Subcutaneous abdominal adipose tissue (tissue), 5 donors: ENCODE data around the gene APCDD1L.
A peak's percentile ranks its signal among the peaks of the same experiment; 100 is the strongest.
"Not testable (repeated sequence)": the region's sequence is repeated elsewhere in the genome, so short reads cannot be mapped to it uniquely, and the experiment has no call there.

Experiments
- H3K27ac ChIP-seq: one replicate; pipeline ENCODE4 v1.7.0; 2013; ENCODE audit warnings: low read depth, mild to moderate bottlenecking, inconsistent platforms, low read length, moderate library complexity
- H3K27me3 ChIP-seq, 5 donors: one replicate each; pipeline ENCODE4 v1.7.0; 2013; ENCODE audit warnings: low read length in 5 of 5, inconsistent platforms in 1 of 5; ENCODE audit not compliant: control insufficient read depth in 5 of 5, insufficient read depth in 4 of 5
- H3K36me3 ChIP-seq, 5 donors: one replicate each; pipeline ENCODE4 v1.7.0; 2013; ENCODE audit warnings: low read length in 5 of 5; ENCODE audit not compliant: control insufficient read depth in 5 of 5, insufficient read depth in 5 of 5
- H3K4me1 ChIP-seq, 5 donors: one replicate each; pipeline ENCODE4 v1.7.0; 2013; ENCODE audit warnings: low read length in 5 of 5, mild to moderate bottlenecking in 3 of 5, moderate library complexity in 1 of 5; ENCODE audit not compliant: control insufficient read depth in 5 of 5, insufficient read depth in 5 of 5
- H3K4me3 ChIP-seq, 5 donors: one replicate each; pipeline ENCODE4 v1.7.0; 2013; ENCODE audit warnings: low read length in 5 of 5, low read depth in 1 of 5
- H3K9ac ChIP-seq, 5 donors: one replicate each; pipeline ENCODE4 v1.7.0; 2013; ENCODE audit warnings: low read length in 5 of 5, mild to moderate bottlenecking in 4 of 5, moderate library complexity in 3 of 5
- H3K9me3 ChIP-seq, 5 donors: one replicate each; pipeline ENCODE4 v1.7.0; 2013; ENCODE audit warnings: low read length in 5 of 5; ENCODE audit not compliant: control insufficient read depth in 5 of 5
- donor health status: healthy.
- donor health status: healthy.
- donor health status: healthy.
- donor health status: healthy.
- donor health status: healthy.

Gene APCDD1L

DNA sequence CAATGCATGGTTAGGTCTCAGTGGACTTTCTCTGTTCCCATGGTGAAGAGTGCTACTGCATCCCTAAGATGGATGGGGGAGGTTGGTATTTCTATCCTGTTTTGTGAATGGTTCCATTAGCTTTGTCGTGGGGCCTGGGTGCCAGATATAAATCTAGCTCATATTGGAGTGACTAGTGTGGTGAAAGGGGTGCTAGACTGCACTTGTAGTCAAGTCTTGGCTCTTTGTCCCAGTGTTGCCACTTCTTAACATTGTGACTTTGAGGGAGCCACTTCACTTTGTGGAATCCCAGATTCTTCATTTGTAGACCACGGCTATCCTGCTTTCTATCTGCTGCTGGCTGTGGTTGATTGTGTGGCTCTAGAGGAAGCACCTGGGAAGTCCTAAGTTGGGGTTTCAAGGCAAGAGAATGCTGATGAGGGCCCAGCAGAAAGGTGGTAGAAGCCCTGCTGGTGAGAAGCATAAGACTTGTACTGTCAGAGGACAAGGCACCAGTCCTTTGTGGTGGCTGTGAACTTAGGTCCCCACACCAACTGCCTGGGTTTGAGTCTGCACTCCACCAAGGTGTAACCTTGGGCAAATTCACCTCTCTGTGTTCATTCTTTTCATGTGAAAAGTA lies 82.1 kb downstream of the APCDD1L start:
- no peaks in the 10 kb centered on the region for H3K27me3 ChIP-seq
- H3K36me3 ChIP-seq = peaks cover 3 to 10% (median 7%) of the 10 kb centered on the region in 5 donors
- H3K9ac ChIP-seq = no peak overlapping the region
- H3K4me3 ChIP-seq = no peak overlapping the region
- H3K4me1 ChIP-seq = peaks cover 2 to 29% (median 24%) of the 10 kb centered on the region in 5 donors
- no peaks in the 10 kb centered on the region for H3K9me3 ChIP-seq
- H3K27ac ChIP-seq = peak overlapping the region; percentile 19

DNA sequence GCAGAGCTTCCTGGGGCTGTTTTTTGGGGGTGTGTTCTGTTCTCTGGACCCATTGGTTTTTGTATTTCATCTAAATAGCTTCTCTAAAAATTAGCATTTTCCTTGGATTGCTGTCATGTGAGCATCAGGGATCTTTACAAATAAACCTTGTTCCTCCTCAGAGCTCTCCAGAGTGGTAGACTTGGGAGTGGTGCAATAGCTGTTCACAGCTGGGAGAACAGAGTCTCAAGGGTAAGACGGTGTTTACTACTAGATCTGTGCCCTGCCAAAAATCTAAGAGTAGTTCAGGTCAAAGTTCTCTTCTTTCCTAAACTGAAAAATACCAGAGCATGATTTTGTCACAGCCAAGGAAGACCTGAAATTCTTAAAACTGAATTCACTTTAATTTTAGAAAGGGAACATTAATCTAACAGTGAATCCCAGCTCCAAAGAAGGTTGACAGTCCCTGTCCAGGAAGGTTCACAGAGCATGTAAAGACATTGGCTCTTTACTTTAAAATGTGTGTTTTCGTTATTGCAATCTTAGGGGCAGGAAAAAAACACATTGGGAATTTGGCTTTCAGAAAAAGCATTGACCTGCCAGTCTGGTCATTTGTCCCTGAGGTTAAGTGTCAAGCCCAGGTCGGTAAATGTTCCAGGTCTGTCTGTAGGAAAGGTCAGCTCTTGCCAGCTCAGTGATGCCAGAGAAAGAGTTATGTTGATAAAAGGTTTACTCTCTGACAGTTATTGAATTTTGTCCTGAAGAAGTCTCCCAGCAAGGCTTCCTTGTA lies 82.8 kb downstream of the APCDD1L start:
- no peaks in the 10 kb centered on the region for H3K27me3 ChIP-seq
- no peaks in the 10 kb centered on the region for H3K9me3 ChIP-seq
- no peak overlapping the region for H3K4me3 ChIP-seq
- peak overlapping the region; percentile 39 for H3K27ac ChIP-seq
- peaks cover under 1 to 7% (median 5%) of the 10 kb centered on the region in 5 donors for H3K36me3 ChIP-seq
- peaks cover 2 to 29% (median 24%) of the 10 kb centered on the region in 5 donors for H3K4me1 ChIP-seq
- H3K9ac ChIP-seq = peak overlapping the region in 1 of 5 donors; percentile 27

DNA sequence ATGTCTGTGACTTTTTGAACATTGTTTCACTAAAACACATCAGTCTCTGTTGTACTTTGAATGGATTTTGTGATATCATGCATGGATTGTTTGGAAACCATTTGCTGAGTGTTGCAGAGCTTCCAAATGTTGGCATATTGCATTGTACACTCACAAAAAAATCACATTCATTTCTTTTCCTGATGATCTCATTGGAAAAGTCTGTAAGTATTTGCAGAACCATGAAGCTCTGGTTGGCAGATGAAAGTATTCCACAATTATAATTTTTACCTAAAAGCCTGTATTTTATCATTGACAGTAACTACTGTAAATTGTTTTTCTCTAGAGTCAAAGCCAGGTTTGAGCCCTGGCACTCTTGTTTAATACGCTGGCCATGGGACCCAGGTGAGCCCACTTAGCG lies 84.1 kb downstream of the APCDD1L start:
- Histone ChIP-seq H3K9me3 (no peaks in the 10 kb centered on the region), H3K4me3 (no peak overlapping the region), H3K4me1 (peaks cover 2 to 29% (median 24%) of the 10 kb centered on the region in 5 donors), H3K27ac (no peak overlapping the region), H3K9ac (no peak overlapping the region), H3K27me3 (no peaks in the 10 kb centered on the region), H3K36me3 (peaks cover 0 to 13% (median 7%) of the 10 kb centered on the region in 5 donors)

DNA sequence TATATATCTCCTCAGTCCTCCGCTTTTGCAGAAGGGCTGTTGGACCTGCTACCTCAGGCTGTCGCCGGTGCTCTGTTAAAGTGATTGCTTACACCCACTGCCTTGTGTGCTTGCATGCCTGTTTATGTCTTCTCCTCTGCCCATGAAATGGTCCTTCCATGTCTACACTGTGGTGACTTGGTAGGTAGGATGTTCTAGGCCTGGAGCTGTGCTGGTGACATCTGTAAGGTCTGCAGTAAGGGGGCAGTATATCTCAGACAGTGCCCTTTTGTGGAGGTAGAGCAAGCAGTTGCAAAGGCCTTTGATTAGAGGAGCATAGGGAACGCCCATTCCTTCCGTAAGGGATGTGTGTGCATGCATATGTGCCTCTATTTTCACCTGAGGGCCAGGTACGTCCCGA lies 85.9 kb downstream of the APCDD1L start:
- H3K9ac ChIP-seq = no peak overlapping the region
- H3K4me1 ChIP-seq = peaks cover 2 to 29% (median 24%) of the 10 kb centered on the region in 5 donors
- H3K27me3 ChIP-seq = no peaks in the 10 kb centered on the region
- H3K36me3 ChIP-seq = peaks cover 0 to 14% (median 4%) of the 10 kb centered on the region in 5 donors
- H3K9me3 ChIP-seq = no peaks in the 10 kb centered on the region
- H3K4me3 ChIP-seq = no peak overlapping the region
- no peak overlapping the region for H3K27ac ChIP-seq

DNA sequence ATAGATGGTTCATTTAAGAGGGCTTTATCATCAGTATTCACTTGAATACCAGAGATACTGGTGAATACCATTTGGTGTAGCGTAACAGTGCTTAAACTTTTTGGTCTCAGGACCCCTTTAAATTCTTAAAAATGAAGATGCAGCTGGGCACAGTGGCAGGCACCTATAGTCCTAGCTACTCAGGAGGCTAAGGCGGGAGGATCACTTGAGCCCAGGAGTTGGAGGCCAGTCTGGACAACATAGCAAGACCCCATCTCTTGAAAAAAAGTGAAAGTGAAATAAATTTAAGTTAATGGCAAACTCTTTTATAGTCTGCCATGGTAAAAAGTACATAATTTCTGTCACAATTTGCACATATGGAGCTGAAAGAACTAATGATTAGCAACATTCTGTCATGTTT lies 86.8 kb downstream of the APCDD1L start:
- Histone ChIP-seq H3K9me3 (no peaks in the 10 kb centered on the region), H3K36me3 (peaks cover 0 to 14% (median 6%) of the 10 kb centered on the region in 5 donors), H3K4me1 (peaks cover 2 to 24% (median 19%) of the 10 kb centered on the region in 5 donors), H3K4me3 (no peak overlapping the region), H3K27ac (no peak overlapping the region), H3K9ac (no peak overlapping the region), H3K27me3 (no peaks in the 10 kb centered on the region)

DNA sequence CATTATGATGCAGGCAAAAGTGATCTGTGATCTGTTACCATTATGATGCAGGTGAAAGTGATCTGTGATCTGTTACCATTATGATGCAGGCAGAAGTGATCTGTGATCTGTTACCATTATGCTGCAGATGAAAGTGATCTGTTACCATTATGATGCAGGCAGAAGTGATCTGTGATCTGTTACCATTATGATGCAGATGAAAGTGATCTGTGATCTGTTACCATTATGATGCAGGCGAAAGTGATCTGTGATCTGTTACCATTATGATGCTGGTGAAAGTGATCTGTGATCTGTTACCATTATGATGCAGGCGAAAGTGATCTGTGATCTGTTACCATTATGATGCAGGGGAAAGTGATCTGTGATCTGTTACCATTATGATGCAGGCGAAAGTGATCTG lies 87.6 kb downstream of the APCDD1L start:
- not testable (repeated sequence) for H3K9me3 ChIP-seq, H3K9ac ChIP-seq, H3K4me3 ChIP-seq, H3K27ac ChIP-seq, H3K27me3 ChIP-seq
- Histone ChIP-seq H3K36me3 (peaks cover 0 to 16% (median 6%) of the 10 kb centered on the region in 5 donors), H3K4me1 (peaks cover under 1 to 16% (median 11%) of the 10 kb centered on the region in 5 donors)

DNA sequence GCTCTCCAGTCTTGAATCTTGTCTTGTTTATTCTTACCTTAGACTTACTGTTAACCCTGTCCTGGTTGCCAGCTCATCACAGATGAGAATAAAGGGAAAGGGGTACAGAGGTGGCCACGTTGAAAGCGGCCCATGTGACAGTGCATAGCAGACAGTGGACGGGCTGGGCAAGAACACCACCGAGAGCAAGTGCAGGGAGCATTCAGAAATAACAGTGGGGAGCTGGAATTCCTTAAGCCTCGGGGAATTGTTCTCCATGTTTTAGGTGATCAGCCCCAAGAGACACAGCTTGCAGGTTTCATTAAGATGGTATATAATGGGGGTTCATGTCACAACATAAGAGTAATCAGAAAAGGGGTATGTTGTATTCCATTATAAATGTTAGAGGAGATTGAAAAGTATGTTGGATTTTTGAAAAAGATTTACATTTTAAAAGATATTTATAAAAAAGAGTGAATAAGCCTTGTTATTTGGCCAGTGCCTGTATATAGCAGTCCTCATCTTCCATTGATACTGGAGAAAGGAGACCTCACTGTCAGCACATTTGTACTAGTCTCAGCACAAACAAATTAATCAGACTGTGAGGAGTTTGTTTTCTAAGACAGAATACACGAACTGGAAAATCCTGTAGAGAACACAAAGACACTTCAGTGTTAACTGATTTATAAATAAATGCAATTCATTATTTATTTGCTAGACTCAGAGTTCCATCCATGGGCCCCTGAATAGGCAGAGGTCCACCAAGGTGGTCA lies 90.8 kb downstream of the APCDD1L start:
- H3K9me3 ChIP-seq = no peaks in the 10 kb centered on the region
- peaks cover 4 to 40% (median 23%) of the 10 kb centered on the region in 5 donors for H3K36me3 ChIP-seq
- H3K27ac ChIP-seq = no peak overlapping the region
- H3K4me1 ChIP-seq = no peaks in the 10 kb centered on the region
- H3K4me3 ChIP-seq = no peak overlapping the region
- no peak overlapping the region for H3K9ac ChIP-seq
- H3K27me3 ChIP-seq = no peaks in the 10 kb centered on the region

DNA sequence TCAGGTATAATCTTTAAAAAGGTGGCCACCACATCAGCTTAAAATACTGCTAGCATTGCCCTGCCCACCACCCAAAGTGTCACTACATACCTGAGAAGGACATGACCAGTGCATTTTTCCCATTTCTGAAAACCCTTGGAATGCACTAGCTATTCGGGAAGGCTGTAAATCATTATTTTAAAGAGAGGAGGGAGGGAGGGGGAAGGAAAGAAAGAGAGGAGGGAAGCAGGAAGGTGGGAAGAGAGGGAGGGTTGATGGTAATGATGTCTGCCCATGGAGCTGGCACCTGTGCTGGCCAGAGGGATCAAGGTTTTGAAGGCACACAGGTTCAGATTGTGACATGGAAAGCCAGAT lies 93.7 kb downstream of the APCDD1L start:
- no peaks in the 10 kb centered on the region for H3K27me3 ChIP-seq
- H3K9ac ChIP-seq = no peak overlapping the region
- H3K9me3 ChIP-seq = no peaks in the 10 kb centered on the region
- no peak overlapping the region for H3K4me3 ChIP-seq
- H3K27ac ChIP-seq = no peak overlapping the region
- peaks cover 4 to 39% (median 24%) of the 10 kb centered on the region in 5 donors for H3K36me3 ChIP-seq
- H3K4me1 ChIP-seq = peaks cover 0 to 3% (median 0%) of the 10 kb centered on the region in 5 donors

DNA sequence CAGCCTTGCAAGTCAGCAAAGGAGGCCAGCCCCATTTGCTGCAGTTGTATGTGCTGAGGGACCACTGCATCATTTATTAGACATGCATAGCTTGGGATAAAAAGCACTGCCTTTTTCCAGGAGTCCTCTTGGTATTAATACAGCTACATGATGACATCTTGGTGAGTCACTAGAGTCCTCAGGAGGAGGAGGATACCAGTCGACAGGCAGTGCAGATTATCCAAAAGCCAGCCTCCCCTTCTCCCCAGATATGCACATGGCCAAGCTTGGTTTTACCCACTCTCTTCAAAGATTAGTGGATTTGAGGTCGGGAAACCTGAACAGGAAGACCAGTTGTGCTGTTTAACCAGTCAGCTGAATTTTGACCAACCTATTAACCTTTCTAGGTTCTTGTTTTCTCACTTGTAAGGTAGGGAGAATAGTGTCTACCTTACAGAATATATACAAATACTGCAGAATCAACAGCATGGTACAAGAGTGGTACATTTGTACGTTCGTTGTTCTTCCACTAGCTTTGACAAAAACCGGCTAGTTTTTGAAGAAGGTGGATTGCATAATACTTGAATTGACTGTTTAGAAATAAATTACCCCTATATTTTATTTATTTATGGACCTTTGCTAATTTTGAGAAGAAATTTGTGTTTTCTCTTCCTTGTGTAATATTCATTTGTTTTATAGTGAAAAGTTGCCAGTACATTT lies 94.3 kb downstream of the APCDD1L start:
- Histone ChIP-seq H3K36me3 (peaks cover 4 to 34% (median 21%) of the 10 kb centered on the region in 5 donors), H3K4me3 (no peak overlapping the region), H3K27me3 (no peaks in the 10 kb centered on the region), H3K9ac (peak overlapping the region in 1 of 5 donors; percentile 16), H3K9me3 (no peaks in the 10 kb centered on the region), H3K4me1 (peaks cover 0 to 5% (median 0%) of the 10 kb centered on the region in 5 donors), H3K27ac (no peak overlapping the region)
